Heart left ventricle (tissue), 13 donors: Measurements from ENCODE around the gene CCT3.

ENCODE experiments used
- CTCF ChIP-seq, 12 donors: fragments of 200-600 bp; sonication (generic) in 4 of 12; IDR thresholded peaks; one replicate each; pipeline versions ENCODE4 v1.5.0 to v1.8.0; 2018 to 2022; ENCODE audit warnings: antibody characterized with exemption in 12 of 12, mild to moderate bottlenecking in 5 of 12
- POLR2A ChIP-seq, 2 donors: fragments of 450-650 bp; IDR thresholded peaks; one replicate each; pipeline ENCODE4 v1.6.1; 2017; ENCODE audit warnings: antibody characterized with exemption in 2 of 2, mild to moderate bottlenecking in 2 of 2, moderate library complexity in 2 of 2
- donor health status: ischemic (EF 13 %, LVEDD 7.1; RV severe dilation, severe dysfunction).
- donor health status: DM: no; HTN: yes; CAD: no.
- donor health status: DM: no; HTN: no; CAD: no.
- donor health status: ischemic (EF 25% LVEDD 6.9; RV normal size, moderate dysfunction).
- donor health status: ischemic (EF 25% LVEDD 5.7; RV mildly dilated, moderate dysfunction).
- donor health status: ischemic (EF 35%, LVEDD 5.7; RV mildly dilated, moderate dysfunction).
- donor health status: nonischemic (EF 11% LVEDD 7.7; RV severe dilation, severe dysfunction).
- donor health status: DM: yes; HTN: yes; CAD: no.
- donor health status: PGD.
- donor health status: ischemic (EF 29% LVEDD 5.4; RV normal size, mild dysfunction).
- donor health status: nonischemic (EF 23%, LVEDD 6.1; RV moderate dilation, normal function).

- TF ChIP-seq CTCF (IDR thresholded peaks at IDR 0.05) (peak in 2 of 12 donors; percentile 28 to 29), POLR2A (IDR thresholded peaks at IDR 0.05) (peak in 1 of 2 donors; percentile 44)
These were observed 56.8 kb downstream of the CCT3 start for GRCh38 chr1:156281281-156281680.
